Peyer's patch (tissue), 4 donors: ENCODE measurements around the gene GSTA4. TPM values are rescaled to one million over a fixed set of nuclear protein-coding genes. Genes with fewer than 3 reads are reported as not detected.
"Not testable (repeated sequence)": the region's sequence is repeated elsewhere in the genome, so short reads cannot be mapped to it uniquely, and the experiment has no call there.

Experiments used
- DNase-seq, 3 donors: peaks; one replicate each; pipeline ENCODE4 v3.0.0-alpha.2; 2017 to 2019
- H3K27ac ChIP-seq, 4 donors: fragments of 200-600 bp; sonication (generic); one replicate each; pipeline ENCODE4 v1.5.1; 2016 to 2019
- H3K27me3 ChIP-seq, 2 donors: fragments of 200-600 bp; sonication (generic); one replicate each; pipeline ENCODE4 v1.5.1; 2019
- H3K36me3 ChIP-seq, 3 donors: fragments of 200-600 bp; sonication (generic); one replicate each; pipeline ENCODE4 v1.5.1; 2016 to 2019
- H3K4me1 ChIP-seq, 4 donors: fragments of 200-600 bp; sonication (generic); one replicate each; pipeline ENCODE4 v1.5.1; 2016 to 2019
- H3K4me3 ChIP-seq, 4 donors: fragments of 200-600 bp; sonication (generic); 1 replicate in 3 of 4; 2 replicates in 1 of 4; pipeline ENCODE4 v1.5.1; 2016 to 2019; ENCODE audit warnings: mild to moderate bottlenecking in 1 of 4
- H3K9me3 ChIP-seq, 4 donors: fragments of 200-600 bp; sonication (generic); one replicate each; pipeline ENCODE4 v1.5.1; 2016 to 2019; ENCODE audit warnings: mild to moderate bottlenecking in 1 of 4
- CTCF ChIP-seq, 6 experiments: fragments of 450-650 bp in 4 of 6; fragments of 200-600 bp in 2 of 6; sonication (generic) in 1 of 6; IDR thresholded peaks; one replicate each; pipeline ENCODE4 v1.5.1; 2017 to 2019; ENCODE audit warnings: antibody characterized with exemption in 6 of 6, mild to moderate bottlenecking in 3 of 6, moderate library complexity in 1 of 6
- POLR2A ChIP-seq, 2 donors: fragments of 450-650 bp; IDR thresholded peaks; one replicate each; pipeline ENCODE4 v1.5.1; 2017; ENCODE audit warnings: antibody characterized with exemption in 2 of 2, mild to moderate bottlenecking in 2 of 2, moderate library complexity in 2 of 2
- total RNA-seq, 4 donors: library from RNA; depleted of rRNA; stranded (reverse); fragments of >200 nt; gene quantifications; one replicate each; pipeline ENCODE4 v1.1.0, GENCODE V29; 2016

The GSTA4 gene
- total RNA-seq: 10 to 100 TPM; 13.9 to 17.9 (median 15.0) TPM

- peak within 1 kb of the TSS; percentile 78 to 96 (median 89) for H3K27ac ChIP-seq
- H3K4me3 ChIP-seq: peak within 1 kb of the TSS; percentile 55 to 76 (median 60)
- peak; percentile 94 to 97 (median 96) for DNase-seq
- not testable (repeated sequence) for H3K36me3 ChIP-seq, H3K27me3 ChIP-seq, H3K9me3 ChIP-seq
- TF ChIP-seq CTCF (IDR thresholded peaks at IDR 0.05) (peak; percentile 4 to 84 (median 68)), POLR2A (IDR thresholded peaks at IDR 0.05) (peak; percentile 66 to 75)
- peaks cover 0 to 18% (median 0%) of the 10 kb centered on the region in 4 donors for H3K4me1 ChIP-seq
These were observed at the start of gene GSTA4 for GRCh38 chr6:52995089-52995912. GSTA4 (minus strand) TSS chr6:52995284; CDS start chr6:52994243, 1,041 bp downstream.

- Histone ChIP-seq H3K9me3 (no peaks in the 10 kb centered on the region), H3K4me3 (no peak overlapping the region), H3K27me3 (no peaks in the 10 kb centered on the region), H3K27ac (no peak overlapping the region), H3K36me3 (peaks cover 0 to 17% (median 0%) of the 10 kb centered on the region in 3 donors), H3K4me1 (peaks cover 0 to 4% (median 0%) of the 10 kb centered on the region in 4 donors)
- no peak for DNase-seq
- TF ChIP-seq POLR2A (IDR thresholded peaks at IDR 0.05) (no peak), CTCF (IDR thresholded peaks at IDR 0.05) (no peak)
These were observed 49.5 kb upstream of the GSTA4 start for GRCh38 chr6:53044572-53044971.

DNA sequence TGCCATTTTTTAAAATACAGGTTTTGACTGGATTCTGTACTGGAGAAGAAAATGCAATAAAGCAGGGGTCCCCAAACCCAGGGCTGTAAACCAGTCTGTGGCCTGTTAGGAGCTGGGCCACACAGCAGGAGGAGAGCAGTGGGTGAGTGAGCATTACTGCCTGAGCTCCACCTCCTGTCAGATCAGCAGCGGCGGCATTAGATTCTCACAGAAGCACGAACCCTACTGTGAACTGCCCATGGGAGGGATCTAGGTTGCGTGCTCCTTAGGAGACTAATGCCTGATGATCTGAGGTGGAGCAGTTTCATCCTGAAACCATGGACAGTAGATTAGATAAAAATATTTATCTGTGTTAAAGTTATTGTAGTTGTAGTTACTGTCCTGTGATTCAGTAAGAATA lies 49.0 kb upstream of the GSTA4 start:
- H3K9me3 ChIP-seq: no peaks in the 10 kb centered on the region
- H3K36me3 ChIP-seq: peaks cover 0 to 22% (median 0%) of the 10 kb centered on the region in 3 donors
- no peak for DNase-seq
- no peaks in the 10 kb centered on the region for H3K27me3 ChIP-seq
- no peak overlapping the region for H3K4me3 ChIP-seq
- TF ChIP-seq CTCF (IDR thresholded peaks at IDR 0.05) (no peak), POLR2A (IDR thresholded peaks at IDR 0.05) (no peak)
- no peak overlapping the region for H3K27ac ChIP-seq
- H3K4me1 ChIP-seq: peaks cover 0 to 4% (median 0%) of the 10 kb centered on the region in 4 donors

GRCh38 chr6:53043581-53043980 lies 48.5 kb upstream of the GSTA4 start:
- Histone ChIP-seq H3K4me3 (no peak overlapping the region), H3K36me3 (peaks cover 0 to 27% (median 0%) of the 10 kb centered on the region in 3 donors), H3K27ac (no peak overlapping the region), H3K9me3 (no peaks in the 10 kb centered on the region), H3K4me1 (peaks cover 0 to 4% (median 0%) of the 10 kb centered on the region in 4 donors), H3K27me3 (no peaks in the 10 kb centered on the region)
- no peak for TF ChIP-seq CTCF (IDR thresholded peaks at IDR 0.05)
- TF ChIP-seq POLR2A (IDR thresholded peaks at IDR 0.05): no peak
- no peak for DNase-seq

- DNase-seq: no peak
- Histone ChIP-seq H3K27me3 (no peaks in the 10 kb centered on the region), H3K27ac (no peak overlapping the region), H3K36me3 (peaks cover 0 to 42% (median 0%) of the 10 kb centered on the region in 3 donors), H3K4me1 (peaks cover 0 to 4% (median 0%) of the 10 kb centered on the region in 4 donors), H3K9me3 (no peaks in the 10 kb centered on the region), H3K4me3 (no peak overlapping the region)
- no peak for TF ChIP-seq CTCF (IDR thresholded peaks at IDR 0.05)
- no peak for TF ChIP-seq POLR2A (IDR thresholded peaks at IDR 0.05)
These were observed 47.0 kb upstream of the GSTA4 start for GRCh38 chr6:53042112-53042511.
